Fibroblast of pulmonary artery (primary cell): ENCODE results near the gene ECHS1.

Experiments used
- DNase-seq: peaks from one replicate; pipeline ENCODE4 v3.0.0-alpha.2; 2010; ENCODE audit warnings: low read depth
- H3K4me3 ChIP-seq: replicated peaks from 2 replicates; pipeline ENCODE4 v1.5.1; 2011; ENCODE audit warnings: low read depth, mild to moderate bottlenecking, control low read depth, low read length, moderate library complexity
- TF ChIP-seq, protein P1 (sequence below): IDR thresholded peaks from 2 replicates; pipeline ENCODE4 v1.5.1; 2011; ENCODE audit warnings: mild to moderate bottlenecking, control low read depth, low read length, inconsistent platforms; ENCODE audit errors: missing control alignments

The ECHS1 gene

DNA sequence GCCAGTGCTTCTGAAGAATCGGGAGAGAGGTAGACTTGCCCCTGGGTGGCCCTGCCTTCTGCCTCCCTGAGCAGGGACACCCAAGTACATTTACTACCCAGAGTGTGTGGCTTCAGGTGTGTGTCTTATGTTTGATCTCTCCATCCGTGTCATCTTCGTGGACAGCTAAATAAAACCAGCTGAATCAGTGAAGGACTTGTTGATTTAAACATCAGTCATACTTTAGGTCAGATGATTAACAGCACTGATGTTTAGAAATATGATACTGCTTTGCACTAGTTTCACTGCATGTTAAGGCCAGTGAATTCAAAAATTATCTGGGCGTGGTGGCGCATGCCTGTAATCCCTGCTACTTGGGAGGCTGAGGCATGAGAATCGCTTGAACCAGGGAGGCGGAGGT, 24.8 kb upstream of the ECHS1 start:
- no peak for DNase-seq
- no peak overlapping the region for H3K4me3 ChIP-seq
- TF ChIP-seq, protein P1, sequence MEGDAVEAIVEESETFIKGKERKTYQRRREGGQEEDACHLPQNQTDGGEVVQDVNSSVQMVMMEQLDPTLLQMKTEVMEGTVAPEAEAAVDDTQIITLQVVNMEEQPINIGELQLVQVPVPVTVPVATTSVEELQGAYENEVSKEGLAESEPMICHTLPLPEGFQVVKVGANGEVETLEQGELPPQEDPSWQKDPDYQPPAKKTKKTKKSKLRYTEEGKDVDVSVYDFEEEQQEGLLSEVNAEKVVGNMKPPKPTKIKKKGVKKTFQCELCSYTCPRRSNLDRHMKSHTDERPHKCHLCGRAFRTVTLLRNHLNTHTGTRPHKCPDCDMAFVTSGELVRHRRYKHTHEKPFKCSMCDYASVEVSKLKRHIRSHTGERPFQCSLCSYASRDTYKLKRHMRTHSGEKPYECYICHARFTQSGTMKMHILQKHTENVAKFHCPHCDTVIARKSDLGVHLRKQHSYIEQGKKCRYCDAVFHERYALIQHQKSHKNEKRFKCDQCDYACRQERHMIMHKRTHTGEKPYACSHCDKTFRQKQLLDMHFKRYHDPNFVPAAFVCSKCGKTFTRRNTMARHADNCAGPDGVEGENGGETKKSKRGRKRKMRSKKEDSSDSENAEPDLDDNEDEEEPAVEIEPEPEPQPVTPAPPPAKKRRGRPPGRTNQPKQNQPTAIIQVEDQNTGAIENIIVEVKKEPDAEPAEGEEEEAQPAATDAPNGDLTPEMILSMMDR: no peak

DNA sequence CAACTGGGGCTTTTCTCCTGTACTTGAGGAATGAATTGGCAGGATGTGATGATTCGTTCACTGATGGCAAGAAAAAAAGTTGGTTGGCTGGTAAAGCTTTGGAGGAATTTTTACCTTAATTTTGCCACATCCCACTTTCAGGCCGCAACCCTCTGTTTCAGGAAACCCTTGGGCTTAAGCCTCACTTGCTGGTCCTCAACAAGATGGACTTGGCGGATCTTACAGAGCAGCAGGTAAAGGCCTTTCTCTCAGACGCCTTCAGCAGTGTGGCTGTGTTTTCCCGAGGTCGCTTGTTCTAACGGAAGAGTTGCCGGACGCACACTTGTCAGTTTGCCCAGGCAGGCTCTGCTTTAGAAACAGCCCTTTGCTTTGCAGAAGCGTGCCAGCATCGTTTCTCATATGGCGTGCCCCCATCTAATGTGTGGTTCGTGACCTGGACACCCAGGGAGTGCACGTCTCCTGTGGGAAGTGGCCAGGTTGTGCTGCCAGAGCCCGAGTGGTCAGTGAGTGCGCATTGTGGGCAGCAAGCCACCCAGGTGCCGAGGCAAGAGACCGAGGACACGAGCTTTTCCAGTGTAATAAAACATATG, 23.0 kb upstream of the ECHS1 start:
- TF ChIP-seq, protein P1: no peak
- no peak for DNase-seq
- H3K4me3 ChIP-seq: no peak overlapping the region

DNA sequence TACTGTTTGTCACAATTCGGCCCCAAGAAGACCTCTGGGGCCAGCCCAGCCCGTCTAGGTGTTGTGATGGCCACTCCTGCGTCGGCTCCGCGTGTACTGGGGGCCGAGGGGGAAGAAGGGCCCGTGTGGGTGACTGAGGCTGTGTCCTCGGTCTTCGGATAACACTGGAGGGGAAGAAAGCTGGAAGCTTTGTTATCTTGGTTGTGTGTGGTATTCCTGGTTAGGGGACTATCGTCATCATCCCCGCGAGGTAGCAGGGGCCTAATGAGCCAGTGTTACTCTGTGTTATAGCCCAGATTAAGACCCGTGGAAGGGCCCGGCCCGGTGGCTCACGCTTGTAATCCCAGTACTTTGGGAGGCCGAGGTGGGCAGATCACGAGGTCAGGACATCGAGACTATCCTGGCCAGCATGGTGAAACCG, 21.7 kb upstream of the ECHS1 start:
- TF ChIP-seq, protein P1: no peak

DNA sequence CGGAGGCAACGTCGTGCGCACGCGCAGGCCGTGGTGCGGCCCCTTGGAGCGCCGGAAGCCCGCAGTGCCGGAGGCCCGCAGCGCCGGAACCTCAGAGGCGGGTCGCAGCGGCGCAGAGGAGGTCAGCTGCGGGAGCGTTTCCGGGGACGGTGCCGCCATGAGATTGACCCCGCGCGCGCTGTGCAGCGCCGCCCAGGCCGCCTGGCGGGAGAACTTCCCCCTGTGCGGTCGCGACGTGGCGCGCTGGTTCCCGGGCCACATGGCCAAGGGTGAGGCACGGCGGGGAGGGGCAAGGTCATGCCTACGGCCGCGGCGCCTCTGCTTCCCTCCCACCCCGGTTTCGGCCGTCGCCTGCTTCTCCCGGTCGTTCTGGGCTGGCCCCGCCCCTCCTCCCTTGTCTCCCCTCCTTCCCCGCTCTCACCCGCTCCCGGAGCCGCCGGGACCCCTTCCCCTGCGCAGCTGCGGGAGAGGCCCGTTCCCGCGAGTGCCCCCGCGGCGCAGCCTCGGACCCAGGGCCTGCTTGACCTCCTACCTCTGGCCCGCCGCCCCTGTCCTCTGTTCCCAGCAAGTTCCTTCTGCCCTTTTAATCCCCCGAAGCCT, 21.0 kb upstream of the ECHS1 start, which contains the start of gene MTG1:
Gene MTG1, plus strand, starts transcription at position 94 of the 600 bp plus-strand sequence. Its CDS starts 64 bp downstream, at position 158.
- TF ChIP-seq, protein P1: no peak
- peak; percentile 92 for DNase-seq
- H3K4me3 ChIP-seq: peak within 1 kb of the TSS; percentile 74

More for the DNA sequence above, 21.7 kb upstream of the ECHS1 start:
- H3K4me3 ChIP-seq: peak overlapping the region; percentile 74
- DNase-seq: no peak

DNA sequence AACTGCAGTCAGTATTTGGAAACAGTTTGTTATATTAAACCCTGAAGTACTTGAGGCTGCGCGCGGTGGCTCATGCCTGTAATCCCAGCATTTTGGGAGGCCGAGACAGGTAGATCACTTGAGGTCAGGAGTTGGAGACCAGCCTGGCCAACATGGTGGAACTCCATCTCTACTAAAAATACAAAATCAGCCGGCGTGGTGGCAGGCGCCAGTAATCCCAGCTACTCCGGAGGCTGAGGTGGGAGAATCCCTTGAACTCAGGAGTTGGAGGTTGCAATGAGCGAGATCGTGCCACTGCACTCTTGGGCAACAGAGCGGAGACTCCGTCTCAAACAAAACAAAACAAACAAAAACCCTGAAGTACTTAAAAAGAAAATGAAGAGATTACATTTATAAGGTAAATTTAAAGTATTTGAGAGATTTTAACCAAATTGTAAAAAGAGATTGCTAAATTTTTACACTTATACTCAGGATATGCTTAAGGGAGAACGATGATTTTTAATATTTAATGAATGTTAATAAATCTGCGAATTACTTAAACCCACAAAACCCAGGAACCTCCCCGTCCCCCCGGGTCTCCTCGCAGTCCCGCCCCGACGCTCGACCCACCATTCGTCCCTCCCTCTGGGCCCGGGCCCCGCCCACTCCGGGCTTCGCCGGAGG, 20.4 kb upstream of the ECHS1 start:
- TF ChIP-seq, protein P1: no peak
- peak overlapping the region; percentile 74 for H3K4me3 ChIP-seq
- no peak for DNase-seq

DNA sequence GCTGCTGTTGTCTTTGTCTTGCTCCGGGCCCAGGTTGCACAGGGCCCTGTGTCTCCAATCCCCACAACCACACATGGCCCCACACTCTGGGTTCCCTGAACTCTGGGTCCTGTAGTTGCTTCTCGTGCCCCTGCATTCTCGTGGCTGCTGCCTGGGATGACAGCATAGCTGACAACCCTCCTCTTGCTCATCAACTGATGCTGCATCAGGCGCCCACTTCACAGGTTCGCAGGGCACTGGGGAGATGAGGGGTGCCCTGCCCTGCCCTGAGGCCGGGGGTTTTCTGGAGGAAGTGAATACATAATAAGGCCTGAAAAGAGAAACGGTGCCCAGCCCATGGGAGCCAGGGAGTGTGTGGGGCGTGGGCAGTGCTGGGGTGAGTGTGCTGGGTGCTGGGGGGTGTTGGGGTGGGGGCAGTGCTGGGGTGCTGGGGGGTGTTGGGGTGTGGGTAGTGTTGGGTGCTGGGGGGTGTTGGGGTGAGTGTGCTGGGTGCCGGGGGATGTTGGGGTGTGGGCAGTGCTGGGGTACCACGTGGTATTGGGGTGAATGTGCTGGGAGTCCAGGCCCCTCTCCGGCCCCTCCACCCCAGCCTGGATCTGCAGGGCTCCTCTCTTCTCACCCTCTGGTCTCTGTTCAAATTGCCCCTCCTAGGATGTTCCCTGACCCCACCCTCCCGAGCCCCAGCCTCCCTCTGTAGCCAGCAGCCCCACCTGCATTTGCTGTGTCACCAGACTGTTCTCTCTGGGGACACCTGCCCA, 18.8 kb upstream of the ECHS1 start:
- H3K4me3 ChIP-seq: no peak overlapping the region
- DNase-seq: no peak

More for the DNA sequence above, 18.8 kb upstream of the ECHS1 start:
- TF ChIP-seq, protein P1: no peak
